ENCODE results near the gene POLQ. TPM values are rescaled to one million over a fixed set of nuclear protein-coding genes. Genes with fewer than 3 reads are reported as not detected.

The POLQ gene
- 6.2 and 8.4 TPM in 2 replicates for total RNA-seq

GRCh38 chr3:121545574-121546455 lies at the start of gene POLQ:
Gene POLQ (minus strand): TSS chr3:121545988. CDS start chr3:121545877, 111 bp downstream.

GRCh38 chr3:121592856-121593702 lies 47.3 kb upstream of the POLQ start, which contains the start of gene FBXO40:
Gene FBXO40 (plus strand): TSS chr3:121593379. CDS start chr3:121620576, 27,197 bp downstream.

GRCh38 chr3:121567649-121568048 lies 21.9 kb upstream of the POLQ start, which contains the start of gene ARGFX:
Gene ARGFX (plus strand): TSS chr3:121567949. CDS start chr3:121570714, 2,765 bp downstream.

Other genes starting within 250 kb of the POLQ start
- not detected in 2 replicates for gene ARGFX, start 22.0 kb upstream of the POLQ start, total RNA-seq
- under 0.01 TPM in 1 of 2 replicates, not detected in the other for gene FBXO40, start 47.4 kb upstream of the POLQ start, total RNA-seq
- 55.2 and 55.3 TPM in 2 replicates for gene HCLS1, start 114.9 kb upstream of the POLQ start, total RNA-seq
- 33.4 and 36.1 TPM in 2 replicates for gene GOLGB1, start 203.8 kb upstream of the POLQ start, total RNA-seq

Measured in epithelial cell of umbilical artery (primary cell).